Lower leg skin (tissue), 3 donors: Measurements from ENCODE around the gene GRAMD1A.

Experiments used
- CTCF ChIP-seq, 3 donors: fragments of 450-650 bp; IDR thresholded peaks; one replicate each; pipeline ENCODE4 v1.5.1; 2016; ENCODE audit warnings: antibody characterized with exemption in 3 of 3, mild to moderate bottlenecking in 3 of 3, moderate library complexity in 2 of 3
- POLR2A ChIP-seq, 2 donors: fragments of 450-650 bp; IDR thresholded peaks; one replicate each; pipeline ENCODE4 v1.6.1; 2016 to 2017; ENCODE audit warnings: antibody characterized with exemption in 2 of 2, mild to moderate bottlenecking in 1 of 2, moderate library complexity in 1 of 2

GRCh38 chr19:35018379-35018778, 18.3 kb downstream of the GRAMD1A start:
- TF ChIP-seq CTCF (IDR thresholded peaks at IDR 0.05), result no peak
- TF ChIP-seq POLR2A (IDR thresholded peaks at IDR 0.05), result no peak
